NOMO-1 treated with dmso at 0.1 percent for 144 hours (cell line): ENCODE measurements around the gene SGCD.

Source experiments
- DNase-seq: peaks from one replicate; lab custom pipeline; 2025; ENCODE audit not compliant: unreplicated experiment; lab: John Stamatoyannopoulos, UW

SGCD gene

DNA sequence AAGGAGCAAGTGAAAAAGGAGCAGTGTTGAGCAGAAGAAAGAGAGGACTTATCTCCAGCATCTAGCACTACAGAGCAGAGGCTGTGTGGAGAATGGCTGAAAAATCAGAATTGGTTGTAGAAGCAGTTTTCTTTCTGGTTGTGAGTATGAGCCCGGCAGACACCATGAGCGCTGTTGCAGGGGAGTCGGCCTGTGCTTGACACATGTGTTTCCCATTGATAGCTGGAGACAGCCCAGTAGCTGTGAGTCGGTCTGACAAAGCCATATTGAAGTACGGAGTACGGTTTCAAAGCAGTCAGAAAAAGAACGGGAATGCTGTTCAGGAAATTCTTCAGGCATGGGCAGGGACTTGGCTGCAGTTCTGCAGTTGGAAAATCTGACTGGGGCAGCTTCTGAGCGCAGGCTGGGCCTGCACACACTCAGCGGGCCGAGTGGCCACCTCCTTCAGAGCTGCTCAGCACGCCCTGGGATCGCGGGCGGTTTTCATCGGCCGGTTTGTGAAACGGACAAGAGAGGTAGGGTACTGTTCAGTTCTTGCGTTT lies at the start of gene SGCD:
SGCD (plus strand) TSS at position 447 of the 542 bp plus-strand sequence.
- DNase-seq = no peak

DNA sequence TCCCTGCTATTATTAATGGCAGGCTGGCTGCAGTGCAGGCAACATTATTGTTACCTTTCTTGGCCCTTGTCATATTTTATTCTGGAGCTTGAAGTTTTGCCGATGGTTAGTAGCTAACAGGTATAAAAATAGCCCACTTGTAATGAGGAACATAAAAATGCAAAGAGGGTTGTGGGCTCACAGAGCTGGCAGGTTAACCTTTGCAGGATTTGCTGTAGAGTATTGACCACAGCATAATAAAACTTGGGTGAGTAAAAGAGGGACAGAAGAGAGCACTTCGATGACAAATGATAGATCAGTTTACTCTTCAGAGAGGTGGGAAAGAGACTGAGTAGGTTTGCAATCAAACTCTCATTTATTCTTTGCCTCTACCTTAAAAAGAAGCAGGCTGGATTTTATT lies 49.7 kb upstream of the SGCD start:
- no peak for DNase-seq

DNA sequence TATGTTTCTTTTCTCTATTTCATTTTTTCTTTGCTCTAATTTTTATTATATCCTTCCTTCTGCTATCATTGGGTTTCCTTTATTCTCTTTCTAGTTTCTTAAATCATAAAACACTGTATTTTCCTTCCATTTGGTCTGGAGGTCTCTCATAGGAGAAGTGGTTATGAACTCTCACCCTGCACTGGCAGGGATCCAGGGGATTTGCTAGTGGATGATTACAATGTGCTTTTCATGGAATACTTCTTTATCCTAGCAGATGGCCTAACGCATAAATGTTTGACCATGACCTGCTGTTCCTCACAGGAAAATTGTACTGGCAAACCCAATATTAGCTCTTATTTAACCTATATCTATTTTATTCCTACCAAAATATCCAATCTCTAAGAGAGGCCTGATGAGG lies 31.5 kb upstream of the SGCD start:
- no peak for DNase-seq

DNA sequence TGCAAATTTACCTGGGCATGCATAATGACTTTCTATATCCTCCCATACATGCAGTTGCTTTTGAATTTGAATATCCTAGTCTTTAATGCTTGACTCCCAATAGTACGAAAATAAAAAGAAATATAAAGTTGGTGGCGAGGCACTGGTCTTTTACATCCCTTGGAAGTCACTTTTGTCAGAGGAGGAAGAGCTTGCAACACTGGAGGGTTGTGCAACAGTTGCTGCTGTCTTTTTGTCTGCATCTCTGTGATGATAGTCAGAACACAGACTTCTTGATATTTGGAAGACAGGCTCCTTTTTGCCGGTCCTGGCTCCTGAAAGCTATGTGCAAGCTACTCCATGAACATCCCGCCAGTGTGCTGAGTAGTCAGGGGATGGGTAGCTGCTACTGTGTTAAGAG lies 16.8 kb upstream of the SGCD start:
- DNase-seq = no peak

DNA sequence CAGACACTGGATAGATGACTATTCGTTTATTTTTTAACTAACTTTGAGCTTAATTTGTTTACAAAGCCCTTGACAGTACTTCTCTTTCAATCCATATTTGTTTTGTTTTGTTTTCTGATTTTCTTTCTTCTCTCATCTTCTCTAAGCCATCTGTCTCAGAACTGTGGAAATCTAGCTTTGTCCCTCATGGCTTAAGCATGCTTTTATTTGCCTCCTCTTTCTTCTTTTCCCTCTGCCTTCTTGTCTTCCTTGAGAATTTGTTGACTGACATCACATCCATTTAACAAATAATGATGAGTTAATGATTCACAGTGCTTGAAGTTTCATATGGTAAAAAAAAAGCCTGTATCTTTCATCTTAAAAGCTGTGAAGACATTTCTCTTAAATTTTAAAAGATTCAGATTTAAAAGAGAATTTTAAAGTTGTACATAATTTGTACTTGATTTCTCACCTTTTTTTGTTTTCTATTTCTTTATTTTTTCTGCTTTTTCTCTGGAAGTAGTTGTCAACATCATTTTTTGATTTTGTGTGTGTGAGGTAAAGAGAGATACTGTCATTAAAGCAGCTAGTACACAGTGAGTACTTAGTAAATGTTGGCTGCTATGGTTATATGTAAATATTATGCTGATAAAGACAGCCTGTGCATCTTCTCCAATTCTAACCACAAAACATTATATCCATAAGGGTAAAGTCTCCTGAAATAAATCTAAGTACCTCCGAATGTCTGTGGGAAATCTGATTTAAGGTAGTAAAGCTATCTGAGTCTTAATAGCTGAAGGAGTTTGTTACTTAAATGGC lies 13.9 kb upstream of the SGCD start:
- DNase-seq = no peak

DNA sequence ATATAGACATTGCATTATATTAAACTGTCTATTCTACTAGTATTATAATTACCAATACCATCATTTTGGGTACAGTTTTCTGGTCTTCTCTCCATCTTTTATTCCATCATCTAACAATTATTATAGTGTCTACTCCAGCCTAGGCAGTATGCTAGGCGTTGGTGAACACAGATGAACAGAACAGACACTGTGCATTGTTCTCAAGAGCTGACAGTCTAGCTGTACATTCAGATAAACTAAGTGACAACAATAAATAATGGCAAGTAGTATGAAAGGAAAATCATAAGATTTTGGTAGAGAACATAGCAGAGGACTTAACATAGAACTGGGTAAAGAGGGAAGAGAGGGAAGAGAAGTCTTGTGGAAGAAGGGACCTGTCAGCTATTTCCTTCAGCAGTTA lies 12.5 kb upstream of the SGCD start:
- no peak for DNase-seq

DNA sequence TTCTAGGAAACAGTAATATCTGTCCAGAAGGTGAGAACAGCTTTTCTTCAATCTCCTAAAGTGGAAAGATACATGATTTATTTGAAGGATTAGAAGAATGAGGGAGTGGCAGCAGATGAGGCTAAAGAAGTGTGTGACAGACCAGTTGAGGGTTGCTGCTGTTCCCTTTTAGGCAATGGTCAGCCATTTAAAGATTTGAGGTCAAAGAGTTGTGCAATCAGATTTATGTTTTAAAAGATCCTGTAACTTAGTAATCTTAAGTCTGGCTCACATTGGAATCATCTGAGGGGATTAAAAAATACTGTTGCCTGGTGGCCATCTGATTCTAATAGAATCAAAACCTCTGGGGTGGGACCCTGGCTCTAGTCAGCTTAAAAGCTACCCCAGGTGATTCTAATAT lies 4.3 kb upstream of the SGCD start:
- no peak for DNase-seq

DNA sequence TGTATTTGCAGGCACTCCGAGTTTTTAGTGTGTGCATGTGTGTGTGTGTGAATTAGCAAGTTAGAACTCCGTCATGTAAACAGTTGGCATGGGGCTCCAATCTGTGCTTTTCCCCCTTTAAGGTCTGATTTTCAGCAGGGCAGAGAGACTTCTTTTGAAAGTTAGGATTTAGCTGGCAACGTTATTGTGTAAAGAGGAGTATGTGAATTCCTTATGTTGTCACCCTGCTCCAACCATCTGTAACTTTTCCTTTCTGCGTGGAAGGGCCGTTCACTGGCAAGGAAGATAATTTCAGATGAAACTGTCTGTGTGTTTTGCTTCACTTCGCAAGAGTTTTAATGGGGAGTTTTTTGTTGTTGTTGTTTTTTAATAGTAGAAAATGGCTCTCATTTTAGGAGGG lies 332 bp downstream of the SGCD start:
- DNase-seq = no peak

DNA sequence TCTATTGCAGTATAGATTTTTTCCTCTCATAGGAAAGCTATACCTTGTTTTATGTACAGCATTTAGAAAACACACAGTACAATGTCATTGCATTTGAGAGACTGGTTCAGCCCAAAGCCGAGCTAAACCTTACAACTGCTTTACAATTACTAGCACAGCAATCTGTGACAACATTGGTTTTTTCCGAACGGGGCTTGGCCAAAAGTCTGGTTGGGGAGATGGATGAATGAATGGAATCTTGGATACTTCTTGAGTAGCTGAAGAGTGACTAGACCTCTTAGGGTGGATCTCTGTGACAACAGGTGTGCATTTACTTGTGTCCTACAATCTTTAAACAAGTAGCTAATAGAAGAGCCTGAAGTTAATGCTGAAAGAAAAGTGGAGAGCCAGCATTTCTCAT lies 1.2 kb downstream of the SGCD start:
- DNase-seq = no peak

DNA sequence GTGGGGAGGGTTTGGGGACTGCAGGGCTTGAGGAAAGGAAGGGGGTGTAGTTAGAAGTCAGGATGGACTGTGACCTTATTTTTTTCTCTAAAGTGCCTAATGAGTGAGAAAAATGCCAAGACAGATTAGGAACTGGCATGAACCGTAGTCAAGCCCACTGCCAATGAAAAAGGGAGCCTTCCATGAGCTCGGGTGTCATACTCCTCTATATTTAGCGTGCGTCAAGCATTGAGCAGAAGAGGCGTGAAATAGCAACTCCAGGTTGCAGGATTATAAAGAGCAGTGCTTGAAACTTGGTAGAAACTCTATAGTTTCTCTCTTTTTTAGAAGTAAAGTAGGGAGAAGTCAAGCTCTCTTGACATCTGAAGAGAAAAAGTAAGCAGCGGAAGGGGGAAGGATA lies 1.8 kb downstream of the SGCD start:
- no peak for DNase-seq

DNA sequence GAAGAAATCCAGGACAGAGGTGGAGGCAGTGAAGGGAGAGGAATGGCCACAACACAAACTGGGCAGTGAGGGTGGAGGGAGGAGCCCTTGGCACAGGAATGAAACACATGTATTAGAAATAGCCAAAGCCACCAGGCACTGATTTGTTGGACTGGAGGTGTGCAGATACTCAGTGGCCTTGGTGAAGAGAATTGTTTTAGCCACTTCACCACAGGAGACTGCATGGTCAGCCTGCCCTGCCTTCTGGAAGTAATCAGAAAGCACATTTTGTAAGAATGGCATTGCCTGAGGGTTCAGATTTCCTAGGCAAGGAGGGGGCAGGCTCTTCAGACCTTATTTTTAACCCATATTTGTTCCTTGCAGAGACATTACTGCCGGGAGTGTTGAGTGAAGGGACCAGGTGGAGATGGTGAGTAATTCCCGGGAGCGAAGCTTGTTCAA lies 2.2 kb downstream of the SGCD start:
- DNase-seq = no peak

DNA sequence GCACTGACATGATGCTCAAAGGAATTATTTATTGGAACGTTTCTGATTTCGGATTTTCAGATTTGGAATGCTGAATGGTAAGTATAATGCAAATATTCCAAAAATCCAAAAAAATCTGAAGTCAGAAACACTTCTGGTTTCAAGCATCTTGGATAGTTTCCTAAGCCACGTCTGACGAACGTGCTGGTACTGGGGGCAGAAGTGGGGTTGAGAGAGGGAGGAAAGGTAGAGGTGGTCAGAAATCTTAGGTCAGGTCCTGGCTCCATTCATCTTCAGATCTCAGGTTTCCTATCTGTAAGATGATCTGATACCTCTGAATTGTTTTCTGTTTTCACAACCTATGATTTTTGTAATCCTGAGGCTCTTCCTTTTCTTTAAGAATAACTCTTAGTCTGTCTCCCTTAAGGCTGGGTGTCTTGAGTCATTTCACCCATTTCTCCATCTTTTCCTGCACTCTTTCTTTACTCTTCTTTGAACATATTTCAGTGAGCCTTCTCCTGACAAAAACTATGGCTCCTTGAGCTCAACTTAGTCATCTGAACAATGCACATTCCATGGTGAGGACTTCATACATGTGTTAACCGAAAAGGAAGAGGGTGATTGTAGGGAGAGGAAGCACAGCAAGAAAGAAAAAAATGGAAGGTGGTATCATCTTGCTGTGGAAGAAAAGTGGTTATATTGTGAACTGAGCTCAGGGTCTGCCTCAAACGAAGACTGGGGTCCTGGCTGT lies 3.3 kb downstream of the SGCD start:
- DNase-seq = no peak

DNA sequence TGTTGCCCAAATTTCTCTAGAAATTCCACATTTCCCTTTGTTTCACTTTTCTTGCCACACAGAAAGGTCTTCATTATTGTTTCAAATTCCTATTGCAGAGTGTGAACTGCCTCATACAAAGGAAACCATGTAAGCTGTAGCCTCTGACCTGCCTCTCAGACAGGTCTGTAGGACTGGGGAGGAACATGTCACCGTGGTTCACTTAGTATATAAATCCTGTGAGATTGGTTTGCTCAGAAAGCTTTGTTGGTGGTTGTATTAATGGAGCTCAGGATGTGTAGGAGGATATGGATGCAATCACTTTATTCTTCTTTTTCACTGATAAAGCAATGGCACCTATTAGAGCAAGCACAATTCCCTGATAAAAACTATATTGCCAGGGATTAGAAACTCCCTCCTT lies 4.2 kb downstream of the SGCD start:
- no peak for DNase-seq

DNA sequence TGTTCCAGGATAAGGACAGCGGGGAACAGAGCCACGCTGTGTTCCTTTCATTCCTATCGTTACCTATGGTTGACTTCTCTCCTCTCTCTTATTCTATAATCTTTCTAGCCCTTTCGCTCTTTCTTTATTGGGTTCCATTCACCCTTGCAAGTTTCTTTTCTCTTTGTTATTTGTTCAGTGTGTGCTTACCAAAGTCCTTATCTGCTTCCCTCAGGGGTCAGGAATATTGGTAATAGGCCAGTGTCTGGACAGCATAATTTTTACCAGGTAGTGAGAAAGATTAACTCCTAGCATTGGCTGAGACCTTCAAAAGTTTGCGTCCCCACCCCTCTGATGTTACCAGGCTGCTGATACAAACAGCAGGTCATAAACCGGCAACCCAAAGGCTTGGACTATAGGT lies 4.9 kb downstream of the SGCD start:
- DNase-seq = no peak

DNA sequence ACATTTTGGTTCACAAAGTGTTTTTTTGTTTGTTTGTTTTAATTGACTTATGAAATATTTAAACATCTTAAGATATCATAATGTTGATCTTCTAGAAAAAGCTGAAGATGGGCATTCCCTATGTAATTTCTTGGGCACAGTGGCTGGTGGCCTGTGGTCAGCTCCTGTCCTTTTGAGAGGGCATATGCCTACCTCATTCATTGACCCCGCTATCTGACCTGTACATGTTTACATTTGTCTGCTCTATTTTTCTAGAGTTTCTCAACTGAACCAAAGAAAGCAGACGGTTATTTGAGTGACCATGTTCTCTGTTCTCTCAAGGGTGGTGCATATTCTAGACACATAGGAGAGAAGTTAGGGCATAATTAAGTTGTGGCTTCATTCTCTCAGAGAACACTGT lies 5.3 kb downstream of the SGCD start:
- no peak for DNase-seq

DNA sequence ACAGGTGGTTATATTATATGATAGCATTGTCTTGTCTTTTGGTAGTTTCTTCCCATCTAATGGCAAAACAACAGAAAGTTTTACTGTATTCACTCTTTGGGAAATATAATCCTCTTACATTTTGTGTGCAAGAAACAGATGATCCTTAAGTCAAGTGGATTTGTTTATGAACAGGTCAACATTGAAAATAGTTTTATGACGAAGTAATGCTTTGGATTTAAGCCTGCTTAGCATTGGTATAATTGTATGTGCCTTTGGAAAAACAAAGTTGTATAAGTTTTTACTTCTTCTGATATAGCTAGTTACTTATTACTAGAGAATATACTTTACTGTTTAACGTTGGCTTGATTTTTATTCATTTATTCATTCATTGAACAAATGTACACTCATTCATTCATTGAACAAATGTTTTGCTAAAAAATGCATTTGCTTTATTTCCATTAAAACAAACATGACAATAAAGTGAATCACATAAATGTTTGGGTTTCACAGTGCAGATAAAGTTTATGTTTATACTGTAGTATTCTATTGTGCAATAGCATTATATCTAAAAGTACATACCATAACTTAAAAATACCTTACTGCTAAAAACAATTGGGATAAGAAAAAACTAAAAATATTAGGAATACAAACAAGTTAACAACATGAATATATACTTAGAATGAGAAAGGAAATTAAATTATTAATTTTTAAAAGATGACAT lies 12.3 kb downstream of the SGCD start:
- DNase-seq = no peak

DNA sequence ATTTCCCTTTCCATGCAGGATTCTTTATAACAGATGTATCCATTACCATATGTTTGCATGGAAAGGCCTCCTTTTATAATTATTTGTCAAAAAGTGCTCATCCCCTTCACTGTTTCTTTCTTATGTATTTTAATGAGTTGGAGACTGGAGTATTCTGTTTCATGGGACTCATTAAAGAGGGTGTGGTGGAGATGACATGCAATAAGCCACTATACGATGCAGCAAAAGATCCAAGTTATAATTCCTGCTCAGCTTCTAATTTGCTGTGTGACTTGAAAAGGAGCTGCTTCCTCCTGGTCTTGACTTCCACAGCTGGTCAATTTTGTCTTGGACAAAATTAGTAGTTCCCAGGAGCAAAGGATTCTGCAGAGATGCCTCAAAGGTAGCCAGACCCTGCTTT lies 13.9 kb downstream of the SGCD start:
- DNase-seq = no peak

DNA sequence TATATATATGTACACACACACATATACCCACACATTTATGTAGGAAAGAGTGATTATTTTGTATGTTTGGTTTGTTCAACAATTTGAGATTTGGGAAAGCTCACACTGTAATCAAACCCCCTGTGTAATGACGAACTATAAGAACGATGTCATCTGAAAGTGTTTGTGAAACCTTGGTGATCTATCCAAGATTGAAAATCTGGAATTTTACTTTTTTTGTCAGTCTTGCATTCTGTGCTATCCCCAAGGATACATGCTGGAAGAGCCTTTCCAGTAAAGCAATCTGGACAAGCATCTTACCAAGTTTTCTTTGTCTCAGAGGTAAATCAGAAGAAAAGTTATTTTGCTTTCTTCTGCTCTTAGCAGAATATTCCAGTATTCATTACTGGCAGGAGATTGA lies 23.3 kb downstream of the SGCD start:
- no peak for DNase-seq

DNA sequence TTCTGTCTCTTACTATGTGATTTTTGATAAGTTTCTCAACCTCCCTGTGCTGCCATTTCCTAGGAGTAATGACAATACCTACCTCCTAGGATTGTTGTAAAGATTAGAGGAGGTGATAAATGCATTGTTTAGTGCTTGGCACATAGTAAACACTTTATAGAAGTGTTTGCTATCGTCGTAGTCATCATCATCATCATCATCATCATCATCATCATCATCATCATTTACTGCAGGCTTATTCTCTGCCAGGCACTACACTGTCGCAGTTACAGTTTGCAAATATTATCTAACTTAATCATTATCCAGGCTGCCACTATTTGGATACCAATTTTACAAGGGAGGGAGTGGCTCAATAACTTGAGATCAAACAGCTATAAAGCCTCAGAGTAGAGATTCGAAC lies 24.5 kb downstream of the SGCD start:
- DNase-seq = no peak

DNA sequence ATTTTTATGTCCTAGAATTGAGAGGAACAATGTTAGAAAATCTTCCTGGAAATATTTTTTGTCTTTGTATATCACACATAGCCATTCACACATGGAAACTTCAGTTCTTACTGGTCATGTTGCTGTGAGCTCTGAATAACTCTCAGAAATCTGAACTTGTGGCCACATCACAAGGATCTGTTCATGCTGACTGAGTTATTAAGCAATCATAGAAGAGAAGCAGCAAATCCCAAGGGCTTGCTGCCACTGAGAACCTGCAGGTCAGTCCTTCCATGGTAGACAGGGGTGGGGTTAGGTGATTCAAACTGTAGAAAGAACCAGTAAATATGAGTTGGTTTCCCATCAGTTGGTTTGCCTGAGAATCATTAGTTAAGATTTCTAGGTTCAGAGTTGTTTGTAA lies 27.6 kb downstream of the SGCD start:
- DNase-seq = no peak

DNA sequence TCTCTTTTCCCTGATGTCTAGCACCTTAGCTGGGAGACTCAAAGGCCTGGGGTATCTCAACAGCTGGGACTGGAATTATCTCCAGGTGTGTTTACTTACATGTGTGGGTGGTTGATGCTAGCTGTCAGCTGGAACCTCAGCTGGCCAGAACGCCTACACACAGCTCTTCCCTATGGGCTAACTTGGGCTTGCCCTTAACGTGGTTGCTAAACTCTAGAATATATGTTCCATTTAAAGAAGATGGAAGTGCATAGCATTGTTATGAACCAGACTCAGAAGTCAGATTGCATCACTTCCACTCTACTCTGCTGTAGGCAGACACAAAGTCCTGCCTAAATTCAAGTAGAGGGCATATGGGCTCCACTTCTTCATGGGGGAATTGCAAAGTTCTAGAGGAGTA lies 29.3 kb downstream of the SGCD start:
- no peak for DNase-seq

DNA sequence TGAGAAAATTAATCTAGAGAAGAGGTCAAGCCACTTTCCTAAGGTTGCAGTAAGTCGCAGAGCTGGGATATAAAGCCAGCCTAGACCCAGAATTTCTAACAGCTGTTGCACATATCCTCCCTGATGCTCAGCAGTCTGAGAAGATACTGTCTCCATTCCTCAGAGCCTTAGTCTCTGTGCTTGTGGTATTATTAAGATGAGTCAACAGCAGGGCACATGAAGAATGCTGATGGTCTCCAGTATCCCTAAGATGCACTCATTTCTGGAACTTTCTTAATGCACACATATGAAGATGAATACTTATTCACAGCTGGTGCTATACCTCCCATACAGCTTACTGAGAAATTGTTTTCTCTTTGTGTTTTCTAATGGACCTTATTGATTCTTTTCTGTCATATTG lies 32.5 kb downstream of the SGCD start:
- no peak for DNase-seq
